Effector memory CD8-positive, alpha-beta T cell (primary cell): Measurements from ENCODE around the gene NR2F1-AS1.
A peak's percentile ranks its signal among the peaks of the same experiment; 100 is the strongest.
"Not testable (repeated sequence)": the region's sequence is repeated elsewhere in the genome, so short reads cannot be mapped to it uniquely, and the experiment has no call there.

Experiments
- ATAC-seq: fragments of 150-1000 bp; cut with Tn5 transposase; replicated peaks from 2 replicates; pipeline ENCODE4 v1.10.0; 2021; ENCODE audit warnings: mild to moderate bottlenecking, moderate library complexity
- DNase-seq, 3 experiments: peaks; one replicate each; pipeline ENCODE4 v3.0.0; 2021
- H3K27ac Mint-ChIP-seq, 2 donors: one replicate each; pipeline ENCODE4 v1.8.0; 2022; ENCODE audit warnings: mild to moderate bottlenecking in 2 of 2, mixed read lengths in 2 of 2, moderate library complexity in 2 of 2
- H3K27me3 Mint-ChIP-seq, 2 donors: one replicate each; pipeline ENCODE4 v1.8.0; 2022; ENCODE audit warnings: mixed read lengths in 2 of 2
- H3K36me3 Mint-ChIP-seq: one replicate; pipeline ENCODE4 v1.8.0; 2022; ENCODE audit warnings: mild to moderate bottlenecking, moderate library complexity, mixed read lengths; ENCODE audit not compliant: insufficient read depth
- H3K4me1 Mint-ChIP-seq, 2 donors: one replicate each; pipeline ENCODE4 v1.8.0; 2022; ENCODE audit warnings: low read depth in 2 of 2, mixed read lengths in 2 of 2
- H3K4me3 Mint-ChIP-seq, 2 donors: one replicate each; pipeline ENCODE4 v1.8.0; 2022; ENCODE audit warnings: mild to moderate bottlenecking in 2 of 2, mixed read lengths in 2 of 2, moderate library complexity in 2 of 2
- H3K9me3 Mint-ChIP-seq, 2 donors: one replicate each; pipeline ENCODE4 v1.8.0; 2022; ENCODE audit warnings: mixed read lengths in 2 of 2

Gene NR2F1-AS1

DNA sequence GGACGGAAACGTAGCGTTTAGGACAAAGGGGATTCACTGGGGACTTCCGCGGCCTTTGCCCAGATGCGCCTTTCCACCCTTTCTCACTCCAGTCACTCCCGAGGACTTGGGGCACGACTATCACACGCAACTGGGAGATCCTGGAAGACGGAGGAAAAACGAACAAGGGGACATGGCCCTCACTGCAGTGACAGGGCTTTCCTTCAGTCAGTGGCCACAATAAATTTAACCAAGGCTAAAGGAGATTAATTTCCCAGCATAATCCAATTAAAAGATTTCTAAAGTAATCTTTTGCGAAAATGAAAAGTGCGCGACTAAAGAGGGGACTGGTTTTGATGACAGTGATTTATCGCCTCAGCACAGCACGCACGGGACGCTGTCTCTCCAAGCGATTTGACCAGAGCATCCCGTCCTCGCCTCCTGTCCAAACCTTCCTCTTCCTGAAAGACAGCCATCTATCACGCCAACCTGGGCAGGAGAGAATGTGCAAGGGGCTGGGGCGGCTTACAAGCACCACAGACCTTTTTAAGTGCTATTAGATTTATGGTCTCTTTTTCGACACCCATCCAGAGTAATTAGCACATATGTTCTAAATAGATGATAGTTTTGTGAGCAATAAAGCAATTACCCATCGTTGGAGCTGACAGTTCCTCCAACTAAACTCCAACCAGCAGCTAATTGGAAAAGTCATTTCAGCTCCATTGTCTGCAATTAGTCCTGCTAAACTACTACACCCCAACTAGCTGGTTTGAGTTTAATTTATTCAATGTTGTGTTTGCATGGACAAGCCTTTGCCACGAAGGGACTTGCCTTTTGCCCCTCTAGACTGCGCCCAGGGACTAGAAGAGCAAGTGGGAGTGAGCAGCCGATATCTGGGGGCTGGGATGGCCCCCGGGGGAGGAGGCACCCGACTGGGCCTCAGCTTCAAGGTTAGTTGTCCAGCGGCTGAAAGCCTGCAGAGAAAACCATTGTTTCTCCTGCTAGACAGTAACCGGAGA, 7.4 kb downstream of the NR2F1-AS1 start:
- H3K9me3 Mint-ChIP-seq: no peaks in the 10 kb centered on the region
- H3K27ac Mint-ChIP-seq: no peak overlapping the region

GRCh38 chr5:93572608-93573353, 8.2 kb downstream of the NR2F1-AS1 start:
- DNase-seq (no peak), ATAC-seq (no peak)
- Mint-ChIP-seq H3K27ac (no peak overlapping the region), H3K36me3 (peaks cover 14% of the 10 kb centered on the region), H3K4me3 (peak overlapping the region in 1 of 2 donors; percentile 25), H3K4me1 (peaks cover 5 to 11% of the 10 kb centered on the region in 2 donors), H3K27me3 (peaks cover 84 to 97% of the 10 kb centered on the region in 2 donors), H3K9me3 (no peaks in the 10 kb centered on the region)

More for the DNA sequence above, 7.4 kb downstream of the NR2F1-AS1 start:
- Mint-ChIP-seq H3K36me3 (peaks cover 14% of the 10 kb centered on the region), H3K27me3 (peaks cover 88 to 100% of the 10 kb centered on the region in 2 donors), H3K4me1 (peaks cover 5 to 14% of the 10 kb centered on the region in 2 donors), H3K4me3 (peak overlapping the region in 1 of 2 donors; percentile 25)
- DNase-seq (no peak), ATAC-seq (no peak)

- no peak for DNase-seq
- Mint-ChIP-seq H3K27ac (no peak overlapping the region), H3K36me3 (peaks cover 14% of the 10 kb centered on the region), H3K4me1 (peaks cover 5 to 11% of the 10 kb centered on the region in 2 donors), H3K4me3 (no peak overlapping the region), H3K27me3 (peaks cover 83 to 97% of the 10 kb centered on the region in 2 donors), H3K9me3 (no peaks in the 10 kb centered on the region)
- no peak for ATAC-seq
Measured at GRCh38 chr5:93572101-93572607, 8.9 kb downstream of the NR2F1-AS1 start.

DNA sequence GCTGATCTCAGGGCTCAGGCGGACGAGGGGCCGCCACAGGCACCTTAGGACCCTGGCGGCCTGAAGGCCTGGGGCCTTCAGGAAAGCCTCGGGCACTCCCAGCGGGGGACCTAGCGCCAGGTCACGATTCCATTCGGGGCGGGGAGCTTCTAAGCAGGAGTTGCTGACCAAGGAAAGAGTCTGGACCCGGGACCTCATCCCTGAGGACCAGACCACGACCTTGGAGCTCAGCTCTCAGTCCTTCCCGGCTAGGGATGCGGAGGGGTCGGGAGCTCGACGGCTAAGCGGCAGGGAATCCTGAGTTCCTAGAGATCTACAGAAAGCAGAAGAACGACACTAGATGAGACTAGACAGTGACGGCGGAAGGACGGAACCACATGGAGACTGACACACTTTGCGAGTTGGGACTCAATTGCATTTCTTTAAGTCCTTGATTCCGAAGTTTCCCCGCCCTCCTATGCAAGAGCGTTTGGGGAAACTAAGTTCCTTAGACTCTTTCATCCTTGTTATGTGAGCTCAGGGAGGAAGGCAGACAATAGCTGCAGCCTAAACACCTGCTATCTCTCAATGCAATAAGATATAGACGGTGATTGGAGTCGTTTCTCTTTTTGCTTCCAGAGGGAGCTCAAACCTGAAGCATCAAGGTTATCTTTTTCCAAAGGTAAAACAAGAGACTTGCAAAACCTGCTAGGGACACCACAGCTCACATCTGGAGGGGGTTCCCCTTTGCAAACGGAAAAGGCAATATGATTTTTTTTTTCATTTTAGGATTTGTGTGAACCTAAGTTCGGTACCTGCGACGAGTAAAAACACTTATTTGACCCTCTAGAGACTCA, 9.7 kb downstream of the NR2F1-AS1 start:
- DNase-seq (no peak), ATAC-seq (no peak)
- H3K4me3 Mint-ChIP-seq: peak overlapping the region in 1 of 2 donors; percentile 29
- H3K9me3 Mint-ChIP-seq: no peaks in the 10 kb centered on the region
- H3K4me1 Mint-ChIP-seq: peaks cover 5 to 11% of the 10 kb centered on the region in 2 donors
- H3K36me3 Mint-ChIP-seq: peaks cover 11% of the 10 kb centered on the region
- peaks cover 81 to 91% of the 10 kb centered on the region in 2 donors for H3K27me3 Mint-ChIP-seq
- H3K27ac Mint-ChIP-seq: no peak overlapping the region

DNA sequence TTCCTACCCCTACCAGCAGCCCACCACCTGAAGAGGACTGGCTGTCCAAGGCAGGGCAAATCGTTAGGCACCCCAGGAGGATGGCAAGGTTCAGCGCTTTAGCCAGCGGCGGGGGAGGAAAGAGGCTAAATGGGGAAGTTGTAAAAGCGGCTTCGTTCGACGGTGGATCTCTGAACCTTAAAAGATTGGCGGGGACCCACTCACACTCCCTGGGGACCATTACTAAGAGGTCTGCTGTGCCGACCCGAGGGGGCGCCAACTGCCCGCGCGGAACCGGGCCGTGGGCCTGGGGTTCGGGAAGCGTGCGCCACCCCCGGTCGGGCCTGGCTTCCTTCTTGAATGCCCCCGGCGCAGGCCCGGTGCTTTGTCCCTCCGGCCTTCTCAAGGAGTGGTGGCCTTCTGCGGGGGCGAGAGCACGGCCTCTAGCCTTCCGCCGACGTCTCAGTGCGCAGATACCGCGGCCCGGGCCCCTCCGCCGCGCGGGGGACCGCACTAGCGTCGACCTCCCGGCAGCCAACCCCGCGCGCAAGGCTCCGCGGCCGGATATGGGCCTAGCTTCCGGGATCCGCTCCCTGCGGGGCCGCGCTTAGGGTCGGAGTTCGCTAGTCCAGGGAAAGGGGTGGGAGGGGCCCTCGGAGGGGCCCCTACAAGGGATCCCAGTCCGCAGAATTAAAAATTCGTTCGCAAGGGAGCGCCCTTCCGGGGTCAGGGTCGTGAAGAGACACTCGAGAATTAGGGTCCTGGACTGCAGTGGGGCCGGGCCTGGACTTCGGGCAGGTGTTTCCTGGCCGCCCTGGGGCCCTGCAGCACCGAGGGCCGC, 10.5 kb downstream of the NR2F1-AS1 start:
- no peak for DNase-seq
- ATAC-seq: peak; percentile 56
- Mint-ChIP-seq H3K9me3 (no peaks in the 10 kb centered on the region), H3K4me1 (peaks cover 5 to 11% of the 10 kb centered on the region in 2 donors), H3K27ac (no peak overlapping the region), H3K36me3 (peaks cover 11% of the 10 kb centered on the region), H3K27me3 (peaks cover 74 to 82% of the 10 kb centered on the region in 2 donors), H3K4me3 (peak overlapping the region in 1 of 2 donors; percentile 29)

GRCh38 chr5:93569300-93570160, 11.5 kb downstream of the NR2F1-AS1 start:
- ATAC-seq: no peak
- Mint-ChIP-seq H3K4me3 (no peak overlapping the region), H3K27me3 (peaks cover 64 to 73% of the 10 kb centered on the region in 2 donors), H3K27ac (no peak overlapping the region), H3K9me3 (no peaks in the 10 kb centered on the region), H3K4me1 (peaks cover 5 to 11% of the 10 kb centered on the region in 2 donors), H3K36me3 (peaks cover 11% of the 10 kb centered on the region)
- DNase-seq: no peak

DNA sequence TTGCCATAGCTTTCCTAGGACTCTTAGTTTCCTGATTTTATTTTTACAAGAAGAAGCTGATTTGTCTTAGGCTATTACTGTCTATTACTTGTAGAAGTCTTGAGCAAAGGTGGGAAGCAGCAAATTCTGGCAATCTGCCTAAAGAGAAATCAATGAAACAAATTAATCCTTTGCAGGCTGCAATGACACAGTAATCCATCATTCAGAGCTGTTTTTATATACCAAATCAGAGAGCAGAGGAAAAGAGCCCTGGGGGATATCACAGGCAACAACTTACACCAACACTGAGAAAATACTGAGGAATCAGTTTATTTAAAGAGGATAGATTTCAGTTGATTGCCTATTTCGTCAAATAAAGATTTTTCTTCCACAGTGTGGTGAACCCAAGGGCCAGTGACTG, 13.6 kb downstream of the NR2F1-AS1 start:
- no peak for DNase-seq
- Mint-ChIP-seq H3K9me3 (no peaks in the 10 kb centered on the region), H3K4me1 (peaks cover 4 to 5% of the 10 kb centered on the region in 2 donors), H3K27ac (no peak overlapping the region), H3K27me3 (peaks cover 55 to 69% of the 10 kb centered on the region in 2 donors), H3K36me3 (peaks cover 8% of the 10 kb centered on the region), H3K4me3 (no peak overlapping the region)
- no peak for ATAC-seq

GRCh38 chr5:93566091-93566490, 14.9 kb downstream of the NR2F1-AS1 start:
- Mint-ChIP-seq H3K27me3 (peaks cover 41 to 56% of the 10 kb centered on the region in 2 donors), H3K27ac (no peak overlapping the region), H3K9me3 (no peaks in the 10 kb centered on the region), H3K36me3 (peaks cover 5% of the 10 kb centered on the region), H3K4me3 (no peak overlapping the region), H3K4me1 (peaks cover 0 to 1% of the 10 kb centered on the region in 2 donors)
- no peak for ATAC-seq
- DNase-seq: no peak

DNA sequence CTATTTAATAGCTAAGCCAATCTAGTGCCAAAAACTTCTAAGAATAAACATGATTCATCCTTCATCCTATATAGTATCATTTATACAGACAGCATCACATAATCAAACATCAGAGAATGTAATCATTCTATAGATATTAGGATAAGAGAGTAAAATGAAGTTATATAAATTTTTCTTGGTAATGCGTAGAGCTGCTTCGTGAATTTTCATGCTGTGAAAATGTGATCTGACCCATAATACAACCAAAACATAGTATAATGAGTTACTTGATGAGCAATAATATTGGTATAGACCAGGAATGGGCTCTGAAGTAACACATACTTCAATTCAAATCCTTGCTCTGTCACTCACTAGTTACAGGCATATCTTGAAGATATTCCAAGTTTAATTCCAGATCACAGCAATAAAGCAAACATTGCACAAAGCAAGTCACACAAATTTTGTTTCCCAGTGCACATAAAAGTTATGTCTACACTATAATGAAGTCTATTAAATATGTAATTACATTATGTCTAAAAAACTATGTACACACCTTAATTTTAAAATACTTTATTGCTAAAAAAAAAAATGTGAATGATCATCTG, 23.9 kb downstream of the NR2F1-AS1 start:
- H3K9me3 Mint-ChIP-seq: no peaks in the 10 kb centered on the region

DNA sequence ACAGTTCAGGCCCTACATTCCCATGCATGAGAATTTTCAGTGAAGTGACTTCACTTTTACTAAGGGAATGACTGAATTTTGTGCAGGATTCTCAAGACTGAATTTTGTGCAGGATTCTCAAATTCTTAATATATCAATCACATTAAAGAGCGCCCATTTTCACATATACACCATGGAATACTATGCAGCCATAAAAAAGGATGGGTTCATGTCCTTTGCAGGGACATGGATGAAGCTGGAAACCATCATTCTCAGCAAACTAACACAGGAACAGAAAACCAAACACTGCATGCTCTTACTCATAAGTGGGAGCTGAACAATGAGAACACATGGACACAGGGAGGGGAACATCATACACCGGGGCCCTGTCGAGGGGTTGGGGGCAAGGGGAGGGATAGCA, 31.4 kb downstream of the NR2F1-AS1 start:
- H3K27me3 Mint-ChIP-seq: peaks cover 9 to 23% of the 10 kb centered on the region in 2 donors
- H3K4me3 Mint-ChIP-seq, H3K9me3 Mint-ChIP-seq, H3K36me3 Mint-ChIP-seq, DNase-seq, H3K4me1 Mint-ChIP-seq, H3K27ac Mint-ChIP-seq, ATAC-seq: not testable (repeated sequence)

More for the DNA sequence above, 23.9 kb downstream of the NR2F1-AS1 start:
- no peak overlapping the region for H3K4me3 Mint-ChIP-seq
- H3K27ac Mint-ChIP-seq: no peak overlapping the region
- H3K27me3 Mint-ChIP-seq: peaks cover 24 to 26% of the 10 kb centered on the region in 2 donors
- no peaks in the 10 kb centered on the region for H3K36me3 Mint-ChIP-seq
- ATAC-seq (no peak), DNase-seq (no peak)
- H3K4me1 Mint-ChIP-seq: no peaks in the 10 kb centered on the region

- H3K27me3 Mint-ChIP-seq: peaks cover 19 to 37% of the 10 kb centered on the region in 2 donors
- no peak overlapping the region for H3K27ac Mint-ChIP-seq
- no peaks in the 10 kb centered on the region for H3K36me3 Mint-ChIP-seq
- no peak for ATAC-seq
- H3K4me3 Mint-ChIP-seq: no peak overlapping the region
- no peaks in the 10 kb centered on the region for H3K9me3 Mint-ChIP-seq
- H3K4me1 Mint-ChIP-seq: no peaks in the 10 kb centered on the region
- no peak for DNase-seq
Measured at GRCh38 chr5:93545872-93546271, 35.1 kb downstream of the NR2F1-AS1 start.
